Stomach (tissue), 4 donors: ENCODE data around the gene DEFB121.

Experiments used
- EP300 ChIP-seq: sonication (generic); formaldehyde crosslinking; IDR thresholded peaks from one replicate; pipeline ENCODE4 v1.6.1; 2017; ENCODE audit warnings: antibody characterized with exemption
- POLR2A ChIP-seq, 4 donors: fragments of 450-650 bp; IDR thresholded peaks; one replicate each; pipeline ENCODE4 v1.6.1; 2016; ENCODE audit warnings: antibody characterized with exemption in 4 of 4, control low read depth in 2 of 4, mild to moderate bottlenecking in 1 of 4, moderate library complexity in 1 of 4
- POLR2AphosphoS5 ChIP-seq, 3 donors: sonication (generic); formaldehyde crosslinking; IDR thresholded peaks; one replicate each; pipeline ENCODE4 v1.6.1; 2016; ENCODE audit warnings: antibody characterized with exemption in 3 of 3
- TF ChIP-seq, protein P1 (sequence below), 7 experiments: fragments of 450-650 bp in 4 of 7; fragments of 200-600 bp in 3 of 7; sonication (generic) in 3 of 7; IDR thresholded peaks; one replicate each; pipeline ENCODE4 v1.5.1; 2016 to 2019; ENCODE audit warnings: antibody characterized with exemption in 7 of 7, control low read depth in 2 of 7, mild to moderate bottlenecking in 1 of 7

DNA sequence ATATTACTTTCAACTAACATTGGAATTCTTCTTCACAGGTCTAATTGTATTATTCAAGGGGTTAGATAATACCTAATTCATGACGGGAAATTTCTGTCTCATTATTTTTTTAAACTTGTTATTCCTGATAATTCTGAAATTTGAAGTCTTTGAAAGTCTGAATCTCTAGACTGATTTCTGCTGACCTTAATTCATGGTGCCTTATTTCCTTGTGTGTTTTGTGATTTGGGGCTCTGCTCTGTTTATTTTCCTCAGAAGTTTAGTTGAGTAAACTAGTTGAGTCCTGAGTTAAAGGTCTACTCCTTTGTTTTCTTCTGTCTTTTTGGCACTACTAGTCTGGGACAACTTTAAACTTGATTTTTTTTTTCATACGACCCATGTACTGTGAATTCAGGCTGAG is 31.7 kb downstream of the DEFB121 start:
- TF ChIP-seq, protein P1, sequence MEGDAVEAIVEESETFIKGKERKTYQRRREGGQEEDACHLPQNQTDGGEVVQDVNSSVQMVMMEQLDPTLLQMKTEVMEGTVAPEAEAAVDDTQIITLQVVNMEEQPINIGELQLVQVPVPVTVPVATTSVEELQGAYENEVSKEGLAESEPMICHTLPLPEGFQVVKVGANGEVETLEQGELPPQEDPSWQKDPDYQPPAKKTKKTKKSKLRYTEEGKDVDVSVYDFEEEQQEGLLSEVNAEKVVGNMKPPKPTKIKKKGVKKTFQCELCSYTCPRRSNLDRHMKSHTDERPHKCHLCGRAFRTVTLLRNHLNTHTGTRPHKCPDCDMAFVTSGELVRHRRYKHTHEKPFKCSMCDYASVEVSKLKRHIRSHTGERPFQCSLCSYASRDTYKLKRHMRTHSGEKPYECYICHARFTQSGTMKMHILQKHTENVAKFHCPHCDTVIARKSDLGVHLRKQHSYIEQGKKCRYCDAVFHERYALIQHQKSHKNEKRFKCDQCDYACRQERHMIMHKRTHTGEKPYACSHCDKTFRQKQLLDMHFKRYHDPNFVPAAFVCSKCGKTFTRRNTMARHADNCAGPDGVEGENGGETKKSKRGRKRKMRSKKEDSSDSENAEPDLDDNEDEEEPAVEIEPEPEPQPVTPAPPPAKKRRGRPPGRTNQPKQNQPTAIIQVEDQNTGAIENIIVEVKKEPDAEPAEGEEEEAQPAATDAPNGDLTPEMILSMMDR (IDR thresholded peaks at IDR 0.05) = no peak
- no peak for TF ChIP-seq POLR2A (IDR thresholded peaks at IDR 0.05)
- no peak for TF ChIP-seq EP300
- TF ChIP-seq POLR2AphosphoS5 (IDR thresholded peaks at IDR 0.05) = no peak
